Suppressor macrophage (primary cell): ENCODE measurements around the gene NCAPH2.
"Not testable (repeated sequence)": the region's sequence is repeated elsewhere in the genome, so short reads cannot be mapped to it uniquely, and the experiment has no call there.

Source experiments
- DNase-seq, 4 experiments: peaks; one replicate each; pipeline ENCODE4 v3.0.0-alpha.2; 2020 to 2022

The NCAPH2 gene

DNA sequence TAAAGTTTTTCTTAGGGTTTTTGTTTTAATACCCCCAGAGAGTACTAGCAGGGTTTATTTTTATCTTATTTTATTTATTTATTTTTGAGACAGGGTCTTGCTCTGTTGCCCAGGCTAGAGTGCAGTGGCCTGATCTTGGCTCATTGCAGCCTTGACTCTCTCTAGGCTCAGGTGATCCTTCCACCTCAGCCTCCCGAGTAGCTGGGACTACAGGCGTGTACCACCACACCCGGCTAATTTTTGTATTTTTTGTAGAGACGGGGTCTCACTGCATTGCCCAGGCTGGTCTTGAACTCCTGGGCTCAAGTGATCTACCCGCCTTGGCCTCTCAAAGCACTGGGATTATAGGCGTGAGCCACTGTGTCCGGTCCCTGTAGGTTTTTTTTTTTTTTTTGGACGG is 12.2 kb downstream of the NCAPH2 start:
- not testable (repeated sequence) for DNase-seq

DNA sequence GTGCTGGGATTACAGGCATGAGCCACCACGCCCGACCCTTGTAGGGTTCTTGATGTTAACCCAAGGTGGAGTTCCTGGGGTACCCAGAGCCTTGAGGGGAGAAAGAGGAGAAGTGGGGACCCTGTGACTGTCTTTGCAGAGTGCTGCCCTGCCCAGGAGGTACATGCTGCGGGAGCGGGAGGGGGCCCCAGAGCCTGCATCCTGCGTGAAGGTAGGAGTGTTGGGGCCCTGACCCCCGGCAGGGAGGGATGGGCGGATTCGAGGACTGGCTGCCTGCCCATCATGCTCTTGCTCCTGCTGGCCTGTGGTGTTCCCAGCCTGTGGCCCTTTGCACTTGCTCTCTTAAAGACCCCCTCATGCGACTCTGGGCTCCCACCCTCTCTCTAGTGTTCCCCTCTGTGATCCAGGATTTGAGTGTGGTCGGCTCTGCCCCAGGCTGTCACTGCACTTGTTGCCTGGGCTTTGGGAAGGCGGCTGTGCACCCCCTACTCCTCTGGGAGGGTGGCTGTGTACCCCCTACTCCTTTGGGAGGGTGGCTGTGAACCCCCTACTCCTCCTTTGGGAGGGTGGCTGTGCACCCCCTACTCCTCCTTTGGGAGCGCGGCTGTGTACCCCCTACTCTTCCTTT is 12.9 kb downstream of the NCAPH2 start:
- no peak for DNase-seq

DNA sequence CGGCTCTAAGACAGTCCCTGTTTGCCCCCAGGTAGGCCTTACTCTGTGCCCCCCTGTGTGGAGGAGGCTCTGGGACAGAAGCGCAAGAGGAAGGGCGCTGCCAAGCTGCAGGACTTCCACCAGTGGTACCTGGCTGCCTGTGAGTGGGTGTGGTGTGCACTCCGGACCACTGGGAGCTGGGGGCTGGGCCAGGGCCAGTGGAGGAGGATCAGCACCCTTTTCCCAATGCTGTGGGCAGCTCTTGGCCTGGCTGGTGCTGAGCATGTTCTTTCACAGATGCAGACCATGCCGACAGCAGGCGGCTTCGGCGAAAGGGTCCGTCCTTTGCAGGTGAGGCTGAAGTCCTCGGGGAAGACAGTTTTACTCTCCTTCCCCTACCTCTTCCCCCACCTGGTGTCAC is 13.7 kb downstream of the NCAPH2 start:
- no peak for DNase-seq

DNA sequence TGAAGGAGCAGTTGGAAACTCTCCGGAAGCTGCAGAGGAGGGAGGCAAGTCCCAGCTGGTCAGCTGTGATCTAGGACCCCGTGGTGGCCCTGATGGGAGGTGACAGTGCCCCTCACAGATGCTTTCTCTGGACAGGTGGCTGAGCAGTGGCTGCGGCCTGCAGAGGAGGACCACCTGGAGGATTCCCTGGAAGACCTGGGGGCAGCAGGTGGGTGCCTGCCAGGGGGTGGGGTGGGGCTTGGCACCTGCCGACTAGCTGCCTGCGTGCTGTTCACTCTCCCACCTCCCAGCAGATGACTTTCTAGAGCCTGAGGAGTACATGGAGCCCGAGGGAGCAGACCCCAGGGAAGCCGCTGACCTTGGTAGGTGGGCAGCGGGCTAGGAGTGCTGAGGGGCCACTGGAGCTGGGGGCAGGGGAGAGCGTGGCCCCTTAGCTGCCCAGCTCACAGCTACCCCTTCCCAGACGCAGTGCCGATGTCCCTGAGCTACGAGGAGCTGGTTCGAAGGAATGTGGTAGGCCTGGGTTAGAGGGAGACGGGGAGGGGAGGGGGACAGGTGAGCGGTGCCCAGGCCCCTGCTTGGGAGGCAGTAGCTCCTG is 14.3 kb downstream of the NCAPH2 start:
- peak in 1 of 4 experiments; percentile 28 for DNase-seq

DNA sequence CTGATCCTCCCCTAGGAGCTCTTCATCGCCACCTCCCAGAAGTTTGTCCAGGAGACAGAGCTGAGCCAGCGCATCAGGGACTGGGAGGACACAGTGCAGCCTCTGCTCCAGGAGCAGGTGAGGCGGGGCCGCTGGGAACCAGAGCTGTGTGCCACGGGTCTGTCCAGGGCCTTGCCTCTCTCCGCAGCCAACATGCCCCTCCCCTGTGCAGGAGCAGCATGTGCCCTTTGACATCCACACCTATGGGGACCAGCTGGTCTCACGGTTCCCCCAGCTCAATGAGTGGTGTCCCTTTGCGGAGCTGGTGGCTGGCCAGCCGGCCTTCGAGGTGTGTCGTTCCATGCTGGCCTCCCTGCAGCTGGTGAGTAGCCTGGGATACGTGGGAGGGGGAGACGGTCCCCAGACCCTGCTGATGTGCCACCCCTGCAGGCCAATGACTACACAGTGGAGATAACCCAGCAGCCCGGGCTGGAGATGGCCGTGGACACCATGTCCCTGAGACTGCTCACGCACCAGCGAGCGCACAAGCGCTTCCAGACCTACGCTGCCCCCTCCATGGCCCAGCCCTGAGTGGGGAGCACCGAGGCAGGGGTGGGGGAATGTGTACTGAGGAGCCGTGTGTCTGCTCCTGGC is 14.9 kb downstream of the NCAPH2 start:
- DNase-seq, result peak in 3 of 4 experiments; percentile 19 to 39 (median 28)

DNA sequence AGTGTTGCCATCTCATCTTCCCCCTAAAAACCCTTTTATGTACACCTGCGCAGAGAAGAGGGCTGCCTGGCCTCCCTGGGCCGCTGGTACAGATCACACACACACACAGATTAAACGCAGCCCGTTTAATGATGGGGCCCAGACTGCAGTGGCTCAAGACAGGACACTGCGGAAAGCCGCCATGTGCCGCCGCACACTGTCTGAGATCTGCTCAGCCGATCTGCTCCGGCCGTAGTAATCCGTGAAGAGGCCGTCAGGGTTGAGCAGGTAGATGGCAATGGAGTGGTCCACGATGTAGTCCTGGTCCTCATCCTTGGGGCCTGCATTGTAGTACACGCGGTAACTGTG is 15.4 kb downstream of the NCAPH2 start:
- DNase-seq, result peak in 1 of 4 experiments; percentile 14

DNA sequence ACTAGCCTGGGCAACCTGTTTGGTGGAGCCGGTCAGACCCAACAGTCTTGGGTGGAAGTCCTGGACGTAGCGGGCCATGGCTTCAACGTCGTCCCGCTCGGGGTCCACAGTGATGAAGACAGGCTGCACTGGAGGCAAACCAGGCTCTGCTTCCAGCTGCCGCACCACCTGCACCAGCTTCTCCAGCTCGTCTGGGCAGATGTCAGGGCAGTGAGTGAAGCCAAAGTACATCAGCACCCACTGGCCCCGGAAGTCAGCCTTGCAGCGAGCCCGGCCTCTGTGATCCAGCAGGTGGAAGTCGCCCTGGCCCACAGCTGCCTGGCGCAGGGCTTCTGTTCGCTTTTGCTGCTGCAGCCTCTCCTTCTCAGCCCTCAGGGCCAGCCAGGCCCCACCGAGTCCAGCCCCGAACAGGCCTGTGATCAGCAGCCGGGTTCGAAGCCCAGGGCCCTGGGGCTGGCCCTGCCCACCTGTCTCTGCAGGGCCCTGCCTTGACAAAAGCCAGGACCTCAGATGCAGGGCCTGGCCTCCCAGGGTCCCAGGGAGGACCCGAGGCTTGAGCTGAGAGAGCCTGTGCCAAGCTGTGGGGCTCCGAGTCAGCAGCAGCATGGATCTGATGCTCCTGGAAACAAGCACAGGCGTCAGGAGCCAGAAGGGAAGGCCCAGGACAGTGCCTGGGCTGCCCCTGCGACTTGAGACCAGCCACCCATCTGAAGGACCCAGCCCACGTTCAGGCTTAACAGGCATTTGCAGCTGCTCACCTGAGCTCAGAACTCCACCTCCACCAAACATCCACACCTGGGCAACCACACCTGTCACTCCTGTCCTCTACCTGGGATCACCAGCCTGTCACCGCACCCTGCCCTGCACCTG is 16.0 kb downstream of the NCAPH2 start:
- DNase-seq, result peak in 1 of 4 experiments; percentile 38

DNA sequence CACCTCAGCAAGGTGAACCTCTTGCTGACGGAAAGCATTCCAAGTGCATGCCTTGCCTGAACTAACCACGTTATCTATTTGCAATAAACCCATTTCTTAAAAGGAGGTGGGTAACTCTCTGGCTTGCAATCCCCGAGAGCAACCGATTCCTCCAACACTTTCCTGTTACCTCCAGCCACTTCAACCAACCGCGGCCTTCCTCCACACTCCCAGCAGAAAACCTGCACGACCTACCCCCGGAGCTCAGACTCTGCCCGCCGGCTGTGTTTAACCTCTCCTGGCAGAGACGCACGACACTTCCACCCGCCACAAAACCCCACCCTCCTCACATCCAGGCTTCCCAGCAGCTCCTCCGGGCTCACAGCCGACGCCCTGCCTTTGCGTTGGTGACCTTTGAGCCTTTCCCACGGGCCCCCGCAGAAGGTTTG is 16.7 kb downstream of the NCAPH2 start:
- DNase-seq, result no peak

DNA sequence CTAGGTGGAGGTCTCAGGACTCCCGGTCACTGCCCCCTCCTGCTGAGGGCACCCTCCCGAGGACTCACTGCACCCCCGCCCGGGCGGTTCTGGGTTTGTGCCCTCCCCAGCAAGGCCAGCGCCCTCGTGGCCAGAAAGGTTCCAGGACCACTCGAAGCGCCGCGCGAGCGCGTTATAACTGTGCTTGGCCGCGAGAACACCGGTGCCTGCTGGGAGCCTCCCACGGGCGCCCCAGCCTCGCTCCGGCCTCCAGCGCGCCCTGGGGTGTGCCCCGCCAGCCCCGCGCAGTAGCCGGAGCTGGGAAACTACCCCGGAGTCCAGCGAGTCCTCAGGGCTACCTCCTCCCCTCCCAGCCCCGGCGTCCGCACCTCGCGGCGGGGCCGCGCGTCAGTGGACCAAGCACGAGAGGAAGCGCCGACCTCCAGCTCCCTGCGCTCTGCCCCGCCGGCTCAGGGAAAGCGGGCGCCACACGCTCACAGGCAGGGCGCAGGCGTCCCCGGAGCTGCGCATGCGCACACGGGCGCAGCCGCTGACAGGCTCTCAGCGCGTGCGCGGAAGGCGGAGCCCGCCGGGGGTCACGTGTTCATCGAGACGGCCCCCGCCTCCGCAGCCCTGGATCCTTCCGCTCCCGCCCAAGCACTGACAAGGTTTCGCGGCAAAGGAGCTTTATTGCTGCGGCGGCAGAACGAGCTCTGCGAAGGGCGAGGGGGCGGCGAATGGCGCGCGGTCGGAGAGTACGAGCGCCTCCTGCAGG is 17.3 kb downstream of the NCAPH2 start, which contains the start of gene SCO2:
SCO2 (minus strand) TSS at position 495 of the 754 bp plus-strand sequence. CDS start 1,187 bp downstream, outside the sequence.
- peak; percentile 98 to 100 (median 99) for DNase-seq

DNA sequence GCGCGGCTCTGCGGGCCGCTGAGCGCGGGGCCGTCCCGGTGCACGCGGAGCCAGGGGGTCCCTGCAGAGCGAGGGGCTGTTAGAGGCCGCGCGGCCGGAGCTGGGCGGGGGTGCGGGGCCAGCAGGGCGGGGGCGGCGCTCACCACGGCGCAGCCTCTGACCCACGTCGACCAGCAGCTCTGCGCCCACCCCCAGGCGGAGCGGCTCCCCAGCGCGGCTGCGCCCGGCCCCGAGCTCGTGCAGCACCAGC is 17.8 kb downstream of the NCAPH2 start:
- no peak for DNase-seq

DNA sequence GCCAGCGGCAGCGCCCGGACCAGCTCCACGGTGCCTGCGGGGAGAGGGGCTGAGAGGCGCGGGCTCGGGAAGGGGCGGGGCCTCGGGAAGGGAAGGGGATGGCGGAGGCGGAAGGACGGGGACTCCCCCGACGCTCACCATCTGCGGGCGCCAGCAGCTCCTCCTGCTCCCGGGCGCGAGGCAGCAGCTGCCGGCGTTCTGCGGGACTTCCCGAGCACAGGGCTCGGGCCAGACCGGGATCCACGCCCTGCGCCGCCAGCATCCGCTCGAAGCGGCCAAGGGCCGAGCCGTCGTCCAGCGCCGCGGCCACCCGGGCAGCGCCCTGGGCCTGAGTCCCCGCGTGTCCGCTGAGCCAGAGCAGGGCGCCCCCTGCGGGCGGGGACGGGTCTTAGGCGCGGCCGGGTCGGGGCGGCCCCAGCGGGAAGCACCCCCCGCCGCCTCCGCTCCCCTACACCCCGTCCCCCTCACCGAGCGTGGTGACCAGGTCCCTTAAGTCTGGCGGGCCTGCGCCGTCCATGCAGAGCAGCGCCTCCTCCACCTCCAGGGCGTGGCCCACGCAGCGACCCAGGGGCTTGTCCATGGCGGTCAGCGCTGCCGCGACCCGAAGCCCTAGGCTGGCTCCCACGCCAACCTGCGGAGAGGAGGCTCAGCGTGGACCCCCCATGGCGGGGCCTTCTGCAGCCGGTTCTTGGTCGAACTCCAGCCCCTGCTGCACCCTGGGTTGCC is 18.2 kb downstream of the NCAPH2 start:
- peak; percentile 88 to 93 (median 90) for DNase-seq

DNA sequence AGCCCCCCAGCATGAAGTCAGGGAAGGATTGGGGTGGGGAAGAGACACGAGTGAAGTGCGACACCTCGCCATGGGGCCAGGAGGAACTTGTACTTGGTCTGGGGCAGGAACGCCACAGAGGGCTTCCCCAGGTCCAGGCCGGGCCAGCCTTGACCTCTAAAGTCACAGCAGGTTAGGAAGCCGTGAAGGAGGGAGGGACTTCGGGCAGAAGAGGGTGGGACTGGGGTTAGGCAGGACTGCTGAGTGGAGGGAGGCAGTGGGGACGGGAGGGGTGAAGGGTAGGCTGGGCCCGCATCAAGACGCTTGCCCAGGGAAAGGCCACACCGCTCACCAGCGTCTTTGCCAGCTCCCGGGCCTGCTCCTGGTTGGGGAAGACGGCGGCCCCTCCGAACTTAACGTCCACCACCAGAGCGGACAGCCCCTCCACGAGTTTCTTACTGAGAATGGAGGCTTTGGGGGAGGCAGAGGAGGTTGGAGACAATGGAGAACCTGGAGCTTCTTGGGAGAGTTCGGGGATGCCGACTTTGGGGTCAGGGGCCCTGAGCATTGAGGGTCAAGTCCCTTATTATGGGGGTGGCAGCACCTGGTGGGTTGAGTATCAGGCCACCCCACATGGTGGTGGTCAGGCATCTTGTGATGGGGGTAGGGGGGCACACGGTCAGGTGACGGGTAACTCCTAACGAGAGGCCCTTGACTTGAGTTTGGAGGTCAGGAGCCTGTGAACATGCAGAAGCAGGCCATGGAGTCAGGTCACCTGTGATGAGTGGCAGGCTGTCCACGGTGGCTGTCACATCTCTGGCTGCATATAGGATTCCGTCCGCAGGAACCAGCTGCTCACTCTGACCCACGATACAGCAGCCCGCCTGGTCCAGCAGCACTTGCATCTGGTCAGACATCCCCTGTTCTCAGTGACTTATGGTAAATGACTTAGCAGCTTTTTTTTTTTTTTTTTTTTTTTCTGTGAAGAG is 19.1 kb downstream of the NCAPH2 start:
- DNase-seq, result peak; percentile 72 to 89 (median 82)

DNA sequence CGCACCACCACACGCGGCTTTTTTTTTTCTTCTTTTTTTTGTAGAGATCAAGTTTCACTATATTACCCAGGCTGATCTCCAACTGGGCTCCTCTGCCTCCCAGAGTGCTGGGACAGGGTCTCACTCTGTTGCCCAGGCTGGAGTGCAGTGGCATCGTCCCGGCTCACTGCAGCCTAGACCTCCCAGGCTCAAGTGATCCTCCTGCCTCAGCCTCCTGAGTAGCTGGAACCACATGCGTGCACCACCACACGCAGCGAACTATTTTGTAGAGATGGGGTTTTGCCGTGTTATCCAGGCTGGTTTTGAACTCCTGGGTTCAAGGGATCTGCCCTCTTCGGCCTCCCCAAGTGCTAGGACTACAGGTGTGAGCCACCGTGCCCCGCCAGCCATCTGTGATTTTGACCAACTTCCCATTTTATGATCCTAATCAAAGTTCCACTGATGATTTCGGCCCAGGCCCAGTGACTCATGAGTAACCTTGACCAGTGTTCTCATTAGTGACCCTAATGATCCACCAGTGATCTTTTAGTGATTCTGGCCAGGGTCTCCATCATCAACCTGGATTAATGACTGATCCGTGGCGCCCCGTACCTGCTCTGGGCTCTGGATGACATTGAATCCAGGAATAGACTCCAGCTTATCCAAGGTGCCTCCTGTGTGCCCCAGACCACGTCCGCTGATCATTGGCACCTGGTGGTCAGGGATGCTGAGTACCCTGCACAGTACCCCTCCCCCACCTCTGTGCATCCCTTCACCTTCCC is 20.1 kb downstream of the NCAPH2 start:
- DNase-seq, result peak in 2 of 4 experiments; percentile 13 to 33

DNA sequence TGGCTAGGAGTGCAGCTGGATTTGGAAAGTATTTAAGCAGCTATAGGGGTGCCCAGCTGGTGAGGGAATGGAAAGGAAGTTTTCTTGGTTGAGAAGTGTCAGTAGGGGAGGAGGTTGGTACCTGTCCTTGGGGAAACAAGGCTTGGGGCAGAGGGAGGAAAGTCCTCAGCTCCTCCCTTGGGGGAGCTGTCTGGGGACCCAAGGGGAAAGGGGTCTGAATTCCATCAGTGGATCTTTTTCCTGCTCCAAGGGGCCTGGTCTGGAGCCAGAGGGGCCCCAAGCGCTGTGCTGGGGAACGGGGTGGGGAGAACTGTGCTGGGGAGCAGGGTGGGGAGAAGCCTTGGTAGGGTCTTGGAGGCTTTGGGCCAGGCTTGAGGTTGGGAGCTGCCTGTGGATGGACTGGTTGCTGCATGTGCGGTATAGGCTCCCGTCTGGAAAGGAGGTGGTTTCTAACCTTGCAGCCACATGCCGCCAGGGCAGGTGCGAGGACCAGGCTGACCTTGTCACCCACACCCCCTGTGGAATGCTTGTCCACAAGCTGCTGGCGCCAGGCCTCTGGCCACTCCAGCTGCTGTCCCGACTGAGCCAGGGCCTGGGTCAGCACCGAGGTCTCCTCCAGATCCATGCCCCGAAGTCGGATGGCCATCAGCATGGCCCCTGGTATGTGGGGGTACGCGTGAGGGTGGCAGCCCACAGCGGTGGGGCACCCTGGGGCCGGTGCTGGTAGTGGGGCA is 20.8 kb downstream of the NCAPH2 start:
- peak in 2 of 4 experiments; percentile 12 to 34 for DNase-seq

DNA sequence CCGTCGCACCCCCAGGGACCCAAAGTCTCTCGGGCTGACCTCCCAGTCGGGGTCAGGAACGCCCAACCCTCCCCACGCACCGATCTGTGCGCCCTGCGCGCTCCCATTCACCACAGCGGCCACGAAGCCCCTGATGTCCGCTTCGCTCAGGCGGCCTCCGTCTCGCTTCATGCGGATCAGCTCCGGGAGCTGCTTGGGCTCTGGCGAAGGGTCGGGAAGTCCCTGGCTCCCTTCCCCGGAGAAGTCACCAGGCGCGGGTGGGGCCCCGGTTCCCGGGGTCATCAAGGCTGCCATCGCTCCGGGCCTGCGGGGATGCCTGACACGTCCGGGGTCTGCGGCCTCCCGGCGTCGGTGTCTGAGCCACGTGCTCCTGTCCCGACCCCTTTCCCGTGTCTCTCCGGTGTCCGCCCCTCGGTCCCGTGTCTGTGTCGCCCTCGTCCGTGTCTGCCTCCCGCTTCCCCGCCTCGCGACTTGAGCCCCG is 21.4 kb downstream of the NCAPH2 start:
- no peak for DNase-seq

DNA sequence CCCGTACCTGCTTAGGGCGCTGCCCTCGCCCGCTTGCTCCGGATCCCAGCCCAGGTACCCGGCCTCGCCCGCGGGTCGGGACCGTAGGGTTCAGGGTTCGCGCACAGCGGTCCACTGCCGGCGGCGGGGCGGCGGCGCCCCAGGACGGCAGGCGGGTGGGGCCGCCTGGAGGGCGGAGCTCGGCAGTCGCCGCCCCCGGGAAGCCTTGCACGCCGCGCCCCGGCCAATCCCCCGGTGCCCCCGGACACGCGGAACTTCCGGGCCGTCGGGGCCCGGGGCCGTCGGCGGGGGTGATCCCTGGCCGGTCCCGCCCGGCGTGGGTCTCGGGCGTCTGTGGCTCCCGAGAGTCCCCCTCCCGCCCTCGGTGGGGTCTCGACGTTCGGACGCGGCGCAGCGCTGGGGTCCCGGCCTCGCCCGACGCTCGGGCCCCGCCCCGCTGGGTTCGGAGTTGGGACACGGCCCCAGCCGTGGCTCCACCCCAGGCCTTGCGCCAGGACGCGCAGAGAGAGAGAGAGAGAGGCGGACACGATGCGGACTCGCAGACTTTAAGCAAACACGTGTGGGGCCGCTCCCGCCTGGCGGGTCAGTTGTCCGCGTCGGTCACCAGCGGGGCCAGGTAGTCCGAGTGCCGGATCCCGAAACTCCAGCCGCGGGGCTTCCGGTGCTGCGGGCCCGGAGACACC is 22.0 kb downstream of the NCAPH2 start, which contains the start of gene TYMP:
TYMP (minus strand) TSS at position 116 of the 683 bp plus-strand sequence. CDS start 303 bp downstream, outside the sequence.
- peak; percentile 92 to 96 (median 95) for DNase-seq

DNA sequence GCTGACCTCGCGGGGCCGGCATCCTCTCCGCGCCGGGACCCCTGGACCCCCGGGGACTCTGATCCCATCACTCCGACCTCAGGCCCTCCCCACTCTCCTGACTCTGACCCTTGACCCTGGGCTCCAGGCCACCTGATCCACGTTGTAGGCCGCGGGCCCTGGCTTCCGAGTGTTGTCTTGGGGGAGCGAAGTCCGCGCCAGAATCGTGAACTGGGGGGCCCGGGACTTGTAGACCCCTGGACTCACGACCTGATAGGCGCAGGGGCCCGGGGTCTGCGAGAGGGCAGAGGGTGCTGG is 22.5 kb downstream of the NCAPH2 start:
- peak in 1 of 4 experiments; percentile 65 for DNase-seq

DNA sequence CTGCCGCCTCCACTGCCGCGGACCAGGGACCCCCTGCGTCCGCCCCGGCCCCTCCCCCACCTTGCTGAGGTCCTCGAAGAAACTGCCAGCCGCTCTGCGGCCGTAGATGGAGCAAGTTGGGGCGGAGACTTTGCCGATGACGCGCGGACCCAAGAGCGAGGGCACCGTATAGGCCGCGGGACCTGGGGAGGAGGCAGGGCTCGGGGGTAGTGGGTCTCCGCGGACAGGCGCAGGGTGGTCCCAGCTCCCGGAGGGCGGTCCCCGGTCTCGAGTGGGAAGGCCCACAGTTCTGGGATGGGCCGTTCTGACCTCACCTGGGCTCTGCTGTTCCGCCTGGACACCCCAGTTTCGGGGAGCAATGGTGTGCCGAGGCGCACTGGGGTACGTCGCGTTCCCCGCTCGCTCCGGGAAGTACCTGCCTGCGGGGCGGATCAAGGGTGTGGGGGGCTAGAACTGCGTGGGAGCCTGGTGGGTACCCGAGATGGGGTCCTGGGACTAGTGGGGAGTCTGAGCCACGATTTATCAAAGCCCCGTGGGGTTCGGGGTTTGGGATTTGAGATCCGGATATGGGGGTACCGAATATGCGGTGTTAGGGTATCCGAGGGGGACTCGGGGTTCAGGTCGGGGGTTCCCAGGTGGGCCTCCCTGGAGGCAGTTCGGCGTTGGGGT is 23.0 kb downstream of the NCAPH2 start:
- peak; percentile 94 to 97 (median 96) for DNase-seq
